Cerebellar nuclear complex (tissue), 1 donor: ENCODE results near the gene MEI4.

Experiments used
- DNase-seq, 2 experiments: peaks; one replicate each; lab custom pipeline; 2025; lab: John Stamatoyannopoulos, UW

Gene MEI4

DNA sequence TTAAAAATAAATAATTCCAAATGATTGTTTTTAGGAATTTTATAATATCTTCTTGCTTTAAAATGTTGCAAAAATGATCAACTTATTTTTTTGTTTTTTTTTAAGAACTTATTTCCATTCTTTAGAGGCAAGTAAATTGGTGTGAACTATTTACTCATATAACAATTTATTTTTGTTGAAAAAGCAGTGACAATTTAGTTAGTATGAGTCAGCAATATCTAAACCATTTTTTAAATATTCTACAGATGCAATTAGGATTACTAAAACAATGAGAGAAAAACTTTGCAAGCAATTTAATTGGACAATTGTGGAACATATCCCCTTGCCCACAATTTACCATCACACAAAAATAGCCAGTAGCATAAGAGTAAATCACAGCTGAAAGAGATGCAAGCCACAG is 319.5 kb downstream of the MEI4 start:
- DNase-seq, result no peak
